ENCODE results near the gene RTL5.

The RTL5 gene

DNA sequence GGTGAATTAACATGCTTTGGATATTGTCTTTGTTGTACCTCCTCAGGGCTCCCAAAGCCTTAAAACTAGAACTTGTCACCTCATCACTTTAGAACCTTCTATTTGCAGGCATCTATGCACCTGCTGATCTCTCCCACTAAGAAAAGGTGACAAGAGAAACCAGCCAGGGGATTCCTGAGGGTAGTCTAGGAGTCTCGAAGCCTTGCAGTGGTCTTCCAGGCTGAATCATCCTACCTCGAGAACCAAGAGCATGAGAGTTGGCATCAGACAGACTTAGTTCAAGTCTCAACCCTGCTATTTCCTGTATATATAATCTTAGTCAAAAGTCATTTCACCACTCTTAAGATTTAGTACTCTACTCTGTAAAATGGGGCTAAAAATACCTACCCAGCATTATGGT, 29.6 kb downstream of the RTL5 start:
- Histone ChIP-seq H3K4me3 (ENCODE audit: insufficient read depth in 1 of 2, low read depth in 1 of 2, low read length in 2 of 2) (no peak overlapping the region), H2AK5ac (ENCODE audit: low read length, severe bottlenecking) (no peak overlapping the region), H4K8ac (ENCODE audit: low read length) (no peak overlapping the region), H3K9ac (ENCODE audit: low read length) (no peak overlapping the region), H2BK120ac (ENCODE audit: low read depth, low read length) (no peak overlapping the region), H3K18ac (ENCODE audit: low read depth in 1 of 2, low read length in 2 of 2) (peak overlapping the region in 1 of 2 experiments; percentile 21), H3K27ac (ENCODE audit: low read length, poor library complexity, severe bottlenecking) (no peak overlapping the region), H3K14ac (ENCODE audit: low read length in 2 of 2) (no peak overlapping the region), H2BK5ac (ENCODE audit: low read depth, low read length, poor library complexity, severe bottlenecking) (no peak overlapping the region), H3K9me3 (ENCODE audit: control insufficient read depth, low read length) (no peaks in the 10 kb centered on the region), H4K91ac (ENCODE audit: low read length) (no peak overlapping the region), H3K4me1 (ENCODE audit: control insufficient read depth, insufficient read depth, low read depth, low read length) (peaks cover 15% of the 10 kb centered on the region), H3K27me3 (ENCODE audit: control insufficient read depth in 1 of 2, insufficient read depth in 1 of 2, low read length in 2 of 2) (peaks cover 0 to 43% of the 10 kb centered on the region in 2 experiments), H3K4ac (ENCODE audit: low read depth in 1 of 2, low read length in 2 of 2) (no peak overlapping the region), H3K36me3 (ENCODE audit: control insufficient read depth in 1 of 2, insufficient read depth in 2 of 2, low read depth in 1 of 2, low read length in 2 of 2) (no peaks in the 10 kb centered on the region), H3K79me1 (replicated peaks; ENCODE audit: low read length, poor library complexity, severe bottlenecking) (no peaks in the 10 kb centered on the region), H2BK12ac (ENCODE audit: low read length in 2 of 2) (no peak overlapping the region), H2AFZ (ENCODE audit: low read depth, low read length) (no peak overlapping the region), H3K4me2 (ENCODE audit: low read length, poor library complexity, severe bottlenecking) (no peak overlapping the region), H3K23ac (ENCODE audit: low read length in 2 of 2) (no peak overlapping the region), H2BK15ac (ENCODE audit: low read depth, poor library complexity, severe bottlenecking) (no peak overlapping the region)
- no peak for DNase-seq
- WGBS = 57% methylated on average over 1 of the region's 2 CpGs

DNA sequence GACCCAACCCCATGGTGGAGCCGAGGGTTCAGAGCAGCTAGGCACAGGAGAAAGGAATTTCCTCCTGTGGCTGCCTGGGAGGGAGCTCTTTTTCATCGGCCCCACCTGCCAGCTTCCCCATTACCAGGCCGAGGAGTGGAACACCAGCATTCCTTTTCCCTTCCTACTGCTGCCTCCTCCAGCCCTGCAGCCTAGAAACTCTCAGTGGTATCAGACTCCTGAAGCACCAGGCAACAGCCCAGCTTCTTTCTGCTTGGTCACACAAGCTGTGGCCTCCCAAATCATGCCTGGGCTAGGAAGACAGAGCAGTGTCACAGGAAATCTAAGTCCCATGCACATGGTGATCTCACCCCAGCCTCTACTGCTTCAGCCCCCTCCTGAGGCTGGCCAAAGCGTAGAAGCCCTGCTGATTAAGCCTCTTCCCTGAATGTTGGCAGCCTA, 30.1 kb downstream of the RTL5 start:
- Histone ChIP-seq H2BK5ac (ENCODE audit: low read depth, low read length, poor library complexity, severe bottlenecking) (no peak overlapping the region), H3K36me3 (ENCODE audit: control insufficient read depth in 1 of 2, insufficient read depth in 2 of 2, low read depth in 1 of 2, low read length in 2 of 2) (no peaks in the 10 kb centered on the region), H3K18ac (ENCODE audit: low read depth in 1 of 2, low read length in 2 of 2) (peak overlapping the region in 1 of 2 experiments; percentile 21), H2AK5ac (ENCODE audit: low read length, severe bottlenecking) (no peak overlapping the region), H3K9me3 (ENCODE audit: control insufficient read depth, low read length) (no peaks in the 10 kb centered on the region), H3K4me1 (ENCODE audit: control insufficient read depth, insufficient read depth, low read depth, low read length) (peaks cover 15% of the 10 kb centered on the region), H2AFZ (ENCODE audit: low read depth, low read length) (no peak overlapping the region), H3K14ac (ENCODE audit: low read length in 2 of 2) (no peak overlapping the region), H3K4ac (ENCODE audit: low read depth in 1 of 2, low read length in 2 of 2) (no peak overlapping the region), H2BK15ac (ENCODE audit: low read depth, poor library complexity, severe bottlenecking) (no peak overlapping the region), H4K8ac (ENCODE audit: low read length) (no peak overlapping the region), H3K23ac (ENCODE audit: low read length in 2 of 2) (no peak overlapping the region), H3K4me2 (ENCODE audit: low read length, poor library complexity, severe bottlenecking) (no peak overlapping the region), H3K4me3 (ENCODE audit: insufficient read depth in 1 of 2, low read depth in 1 of 2, low read length in 2 of 2) (no peak overlapping the region), H4K91ac (ENCODE audit: low read length) (no peak overlapping the region), H3K27ac (ENCODE audit: low read length, poor library complexity, severe bottlenecking) (no peak overlapping the region), H2BK120ac (ENCODE audit: low read depth, low read length) (no peak overlapping the region), H3K27me3 (ENCODE audit: control insufficient read depth in 1 of 2, insufficient read depth in 1 of 2, low read length in 2 of 2) (peaks cover 0 to 43% of the 10 kb centered on the region in 2 experiments), H3K9ac (ENCODE audit: low read length) (no peak overlapping the region), H3K79me1 (replicated peaks; ENCODE audit: low read length, poor library complexity, severe bottlenecking) (no peaks in the 10 kb centered on the region), H2BK12ac (ENCODE audit: low read length in 2 of 2) (no peak overlapping the region)
- DNase-seq = no peak
- 45% methylated on average over 4 of the region's 4 CpGs for WGBS

GRCh38 chrX:72100824-72101351, 30.8 kb downstream of the RTL5 start:
- H3K36me3 ChIP-seq (ENCODE audit: control insufficient read depth in 1 of 2, insufficient read depth in 2 of 2, low read depth in 1 of 2, low read length in 2 of 2) = no peaks in the 10 kb centered on the region
- H3K9me3 ChIP-seq (ENCODE audit: control insufficient read depth, low read length) = no peaks in the 10 kb centered on the region
- H2AFZ ChIP-seq (ENCODE audit: low read depth, low read length) = no peak overlapping the region
- H3K4me3 ChIP-seq (ENCODE audit: insufficient read depth in 1 of 2, low read depth in 1 of 2, low read length in 2 of 2) = no peak overlapping the region
- H3K79me1 ChIP-seq (replicated peaks; ENCODE audit: low read length, poor library complexity, severe bottlenecking) = no peaks in the 10 kb centered on the region
- H2BK5ac ChIP-seq (ENCODE audit: low read depth, low read length, poor library complexity, severe bottlenecking) = no peak overlapping the region
- no peak overlapping the region for H4K91ac ChIP-seq (ENCODE audit: low read length)
- no peak overlapping the region for H3K23ac ChIP-seq (ENCODE audit: low read length in 2 of 2)
- no peak overlapping the region for H3K18ac ChIP-seq (ENCODE audit: low read depth in 1 of 2, low read length in 2 of 2)
- H3K27ac ChIP-seq (ENCODE audit: low read length, poor library complexity, severe bottlenecking) = no peak overlapping the region
- no peak for DNase-seq
- no peak overlapping the region for H2BK15ac ChIP-seq (ENCODE audit: low read depth, poor library complexity, severe bottlenecking)
- H2AK5ac ChIP-seq (ENCODE audit: low read length, severe bottlenecking) = no peak overlapping the region
- H3K27me3 ChIP-seq (ENCODE audit: control insufficient read depth in 1 of 2, insufficient read depth in 1 of 2, low read length in 2 of 2) = peaks cover 0 to 49% of the 10 kb centered on the region in 2 experiments
- H3K14ac ChIP-seq (ENCODE audit: low read length in 2 of 2) = no peak overlapping the region
- 96% methylated on average over 8 of the region's 9 CpGs for whole genome bisulfite sequencing
- no peak overlapping the region for H3K9ac ChIP-seq (ENCODE audit: low read length)
- H4K8ac ChIP-seq (ENCODE audit: low read length) = no peak overlapping the region
- no peak overlapping the region for H3K4ac ChIP-seq (ENCODE audit: low read depth in 1 of 2, low read length in 2 of 2)
- H2BK12ac ChIP-seq (ENCODE audit: low read length in 2 of 2) = no peak overlapping the region
- no peak overlapping the region for H2BK120ac ChIP-seq (ENCODE audit: low read depth, low read length)
- H3K4me2 ChIP-seq (ENCODE audit: low read length, poor library complexity, severe bottlenecking) = no peak overlapping the region
- peaks cover 15% of the 10 kb centered on the region for H3K4me1 ChIP-seq (ENCODE audit: control insufficient read depth, insufficient read depth, low read depth, low read length)

DNA sequence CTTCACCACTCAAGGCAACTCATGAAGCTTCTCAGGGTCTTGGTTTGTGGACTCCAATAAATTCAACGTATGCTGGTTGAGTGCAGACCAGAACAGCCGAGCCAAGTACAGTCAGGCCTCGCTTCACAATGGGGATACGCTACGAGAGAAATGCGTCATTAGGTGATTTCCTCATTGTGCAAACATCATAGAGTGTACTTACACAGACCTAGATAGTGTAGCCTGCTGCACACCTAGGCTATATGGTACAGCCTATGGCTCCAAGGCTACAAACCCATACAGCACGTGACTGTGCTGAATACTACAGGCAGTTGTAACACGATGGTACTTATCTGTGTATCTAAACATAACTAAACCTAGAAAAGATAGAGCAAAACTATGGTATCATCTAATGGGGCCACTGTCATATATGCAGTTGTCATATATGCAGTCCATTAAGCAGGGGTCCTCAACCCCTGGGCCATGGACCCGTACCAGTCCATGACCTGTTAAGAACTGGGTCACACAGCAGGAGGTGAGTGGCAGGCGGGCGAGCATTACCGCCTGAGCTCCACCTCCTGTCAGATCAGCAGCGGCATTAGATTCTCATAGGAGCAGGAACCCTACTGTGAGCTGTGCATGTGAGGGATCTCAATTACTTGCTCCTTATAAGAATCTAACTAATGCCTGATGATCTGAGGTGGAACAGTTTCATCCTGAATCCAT, 31.5 kb downstream of the RTL5 start:
- H2BK5ac ChIP-seq (ENCODE audit: low read depth, low read length, poor library complexity, severe bottlenecking) = no peak overlapping the region
- H3K18ac ChIP-seq (ENCODE audit: low read depth in 1 of 2, low read length in 2 of 2) = no peak overlapping the region
- peaks cover 0 to 48% of the 10 kb centered on the region in 2 experiments for H3K27me3 ChIP-seq (ENCODE audit: control insufficient read depth in 1 of 2, insufficient read depth in 1 of 2, low read length in 2 of 2)
- no peak overlapping the region for H3K14ac ChIP-seq (ENCODE audit: low read length in 2 of 2)
- H4K91ac ChIP-seq (ENCODE audit: low read length) = no peak overlapping the region
- H3K36me3 ChIP-seq (ENCODE audit: control insufficient read depth in 1 of 2, insufficient read depth in 2 of 2, low read depth in 1 of 2, low read length in 2 of 2) = no peaks in the 10 kb centered on the region
- no peak overlapping the region for H2BK120ac ChIP-seq (ENCODE audit: low read depth, low read length)
- no peak overlapping the region for H3K27ac ChIP-seq (ENCODE audit: low read length, poor library complexity, severe bottlenecking)
- H2AK5ac ChIP-seq (ENCODE audit: low read length, severe bottlenecking) = no peak overlapping the region
- no peaks in the 10 kb centered on the region for H3K79me1 ChIP-seq (replicated peaks; ENCODE audit: low read length, poor library complexity, severe bottlenecking)
- H2AFZ ChIP-seq (ENCODE audit: low read depth, low read length) = no peak overlapping the region
- H3K4me3 ChIP-seq (ENCODE audit: insufficient read depth in 1 of 2, low read depth in 1 of 2, low read length in 2 of 2) = no peak overlapping the region
- no peak overlapping the region for H3K4ac ChIP-seq (ENCODE audit: low read depth in 1 of 2, low read length in 2 of 2)
- H2BK15ac ChIP-seq (ENCODE audit: low read depth, poor library complexity, severe bottlenecking) = no peak overlapping the region
- no peak overlapping the region for H3K23ac ChIP-seq (ENCODE audit: low read length in 2 of 2)
- 92% methylated on average over 10 of the region's 13 CpGs for WGBS
- no peak overlapping the region for H3K9ac ChIP-seq (ENCODE audit: low read length)
- H3K4me2 ChIP-seq (ENCODE audit: low read length, poor library complexity, severe bottlenecking) = no peak overlapping the region
- H3K9me3 ChIP-seq (ENCODE audit: control insufficient read depth, low read length) = no peaks in the 10 kb centered on the region
- no peak overlapping the region for H4K8ac ChIP-seq (ENCODE audit: low read length)
- H3K4me1 ChIP-seq (ENCODE audit: control insufficient read depth, insufficient read depth, low read depth, low read length) = peaks cover 15% of the 10 kb centered on the region
- DNase-seq = no peak
- H2BK12ac ChIP-seq (ENCODE audit: low read length in 2 of 2) = no peak overlapping the region

All from mesenchymal stem cell (in vitro differentiated cells and primary cell).